MCF 10A (cell line): ENCODE measurements around the gene PSMD13. TPM values are rescaled to one million over a fixed set of nuclear protein-coding genes. Genes with fewer than 3 reads are reported as not detected.

Experiments used
- BruUV-seq: library from RNA; stranded (reverse); fragments of 400-500 nt; replicated peaks from 2 replicates; lab custom pipeline; 2021; lab: Mats Ljungman, UMichigan
- CTCF ChIA-PET: fragments of 300-600 bp; sonication (Branson Sonifier 250); formaldehyde crosslinking; extraction: SDS; loops from one replicate; lab custom pipeline; 2021; ENCODE audit warnings: antibody characterized with exemption, inconsistent platforms; lab: Yijun Ruan, JAX
- POLR2A ChIA-PET: fragments of 300-600, 350-650 bp; sonication (Branson Sonifier 250); formaldehyde crosslinking; extraction: SDS; loops from one replicate; lab custom pipeline; 2020; ENCODE audit warnings: antibody characterized with exemption, inconsistent platforms; lab: Yijun Ruan, JAX
- DNase-seq: peaks from one replicate; pipeline ENCODE4 v3.0.0-alpha.2; 2018; ENCODE audit not compliant: unreplicated experiment
- H3K27ac Mint-ChIP-seq: one replicate; pipeline ENCODE4 v1.8.0; 2022; ENCODE audit warnings: mild to moderate bottlenecking, low read depth, mixed read lengths; ENCODE audit not compliant: unreplicated experiment
- H3K27me3 Mint-ChIP-seq: one replicate; pipeline ENCODE4 v1.8.0; 2022; ENCODE audit warnings: mixed read lengths; ENCODE audit not compliant: insufficient read depth, unreplicated experiment
- H3K36me3 Mint-ChIP-seq: one replicate; pipeline ENCODE4 v1.8.0; 2022; ENCODE audit warnings: mild to moderate bottlenecking, moderate library complexity, mixed read lengths; ENCODE audit not compliant: insufficient read depth, unreplicated experiment
- H3K4me1 Mint-ChIP-seq: one replicate; pipeline ENCODE4 v1.8.0; 2022; ENCODE audit warnings: mixed read lengths; ENCODE audit not compliant: insufficient read depth, unreplicated experiment
- H3K4me3 Mint-ChIP-seq: one replicate; pipeline ENCODE4 v1.8.0; 2022; ENCODE audit warnings: mild to moderate bottlenecking, moderate library complexity, mixed read lengths; ENCODE audit not compliant: unreplicated experiment
- H3K9me3 Mint-ChIP-seq: one replicate; pipeline ENCODE4 v1.8.0; 2022; ENCODE audit warnings: mixed read lengths; ENCODE audit not compliant: unreplicated experiment
- intact Hi-C: fragments of 100-400 bp; cut with micrococcal nuclease; formaldehyde crosslinking; loops from 2 replicates; pipeline ENCODE4 v1.14.1; 2022
- total RNA-seq: library from RNA; stranded (reverse); gene quantifications from 2 replicates; pipeline ENCODE4 v1.2.3, GENCODE V29; 2022
- TF ChIP-seq, protein P1 (sequence below): fragments of 200-600 bp; IDR thresholded peaks from one replicate; pipeline ENCODE4 v1.8.0; 2022; ENCODE audit warnings: antibody characterized with exemption, mild to moderate bottlenecking; ENCODE audit not compliant: unreplicated experiment

The PSMD13 gene
- total RNA-seq, 1 experiment from 2014 or later: 103 TPM

DNA sequence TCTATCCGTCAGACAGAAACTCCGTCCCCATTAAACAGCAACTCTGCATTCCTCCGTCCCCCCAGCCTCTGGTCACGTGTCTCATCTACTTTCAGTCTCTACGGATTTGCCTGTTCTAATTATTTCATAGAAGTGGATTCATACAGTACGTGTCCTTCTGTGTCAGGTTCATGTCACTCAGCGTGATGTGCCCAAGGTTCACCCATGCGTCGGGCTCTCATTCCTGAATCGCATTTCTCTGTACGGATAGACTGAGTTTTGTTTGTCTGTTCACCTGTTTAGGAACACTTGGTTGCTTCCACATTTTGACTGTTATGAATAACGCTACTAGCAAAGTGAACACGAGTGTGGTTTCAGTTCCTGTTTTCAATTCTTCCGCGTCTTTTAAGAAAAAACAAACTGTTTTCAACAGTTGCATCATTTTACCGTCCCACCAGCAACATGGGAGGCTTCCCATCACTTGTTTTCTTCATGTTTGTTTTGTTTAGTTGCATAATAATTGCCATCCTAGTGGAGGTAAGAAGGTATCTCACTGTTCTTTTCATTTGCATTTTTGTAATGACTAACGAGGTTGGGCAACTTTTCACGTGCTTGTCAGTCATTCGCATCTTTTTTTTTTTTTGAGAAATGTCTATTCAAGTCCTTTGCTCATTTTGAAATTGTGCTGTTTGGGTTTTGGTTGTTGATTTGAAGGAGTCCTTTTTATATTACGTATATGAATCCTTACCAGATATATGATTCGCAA, 32.5 kb downstream of the PSMD13 start:
- Mint-ChIP-seq H3K27me3 (peaks cover 19% of the 10 kb centered on the region), H3K4me3 (peak overlapping the region; percentile 4), H3K4me1 (peaks cover 16% of the 10 kb centered on the region), H3K9me3 (no peaks in the 10 kb centered on the region), H3K27ac (no peak overlapping the region), H3K36me3 (no peaks in the 10 kb centered on the region)
- intact Hi-C loops: no loop called here
- POLR2A ChIA-PET: interaction anchor here (0.6 kb wide), 1 partner anchor 16 kb away, joined by 4 read pairs; no protein-coding TSS in a partner anchor
- TF ChIP-seq, protein P1, sequence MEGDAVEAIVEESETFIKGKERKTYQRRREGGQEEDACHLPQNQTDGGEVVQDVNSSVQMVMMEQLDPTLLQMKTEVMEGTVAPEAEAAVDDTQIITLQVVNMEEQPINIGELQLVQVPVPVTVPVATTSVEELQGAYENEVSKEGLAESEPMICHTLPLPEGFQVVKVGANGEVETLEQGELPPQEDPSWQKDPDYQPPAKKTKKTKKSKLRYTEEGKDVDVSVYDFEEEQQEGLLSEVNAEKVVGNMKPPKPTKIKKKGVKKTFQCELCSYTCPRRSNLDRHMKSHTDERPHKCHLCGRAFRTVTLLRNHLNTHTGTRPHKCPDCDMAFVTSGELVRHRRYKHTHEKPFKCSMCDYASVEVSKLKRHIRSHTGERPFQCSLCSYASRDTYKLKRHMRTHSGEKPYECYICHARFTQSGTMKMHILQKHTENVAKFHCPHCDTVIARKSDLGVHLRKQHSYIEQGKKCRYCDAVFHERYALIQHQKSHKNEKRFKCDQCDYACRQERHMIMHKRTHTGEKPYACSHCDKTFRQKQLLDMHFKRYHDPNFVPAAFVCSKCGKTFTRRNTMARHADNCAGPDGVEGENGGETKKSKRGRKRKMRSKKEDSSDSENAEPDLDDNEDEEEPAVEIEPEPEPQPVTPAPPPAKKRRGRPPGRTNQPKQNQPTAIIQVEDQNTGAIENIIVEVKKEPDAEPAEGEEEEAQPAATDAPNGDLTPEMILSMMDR: no peak
- peak; percentile 76 for DNase-seq
- BruUV-seq: no TSS peak
- CTCF ChIA-PET: no interaction called here

DNA sequence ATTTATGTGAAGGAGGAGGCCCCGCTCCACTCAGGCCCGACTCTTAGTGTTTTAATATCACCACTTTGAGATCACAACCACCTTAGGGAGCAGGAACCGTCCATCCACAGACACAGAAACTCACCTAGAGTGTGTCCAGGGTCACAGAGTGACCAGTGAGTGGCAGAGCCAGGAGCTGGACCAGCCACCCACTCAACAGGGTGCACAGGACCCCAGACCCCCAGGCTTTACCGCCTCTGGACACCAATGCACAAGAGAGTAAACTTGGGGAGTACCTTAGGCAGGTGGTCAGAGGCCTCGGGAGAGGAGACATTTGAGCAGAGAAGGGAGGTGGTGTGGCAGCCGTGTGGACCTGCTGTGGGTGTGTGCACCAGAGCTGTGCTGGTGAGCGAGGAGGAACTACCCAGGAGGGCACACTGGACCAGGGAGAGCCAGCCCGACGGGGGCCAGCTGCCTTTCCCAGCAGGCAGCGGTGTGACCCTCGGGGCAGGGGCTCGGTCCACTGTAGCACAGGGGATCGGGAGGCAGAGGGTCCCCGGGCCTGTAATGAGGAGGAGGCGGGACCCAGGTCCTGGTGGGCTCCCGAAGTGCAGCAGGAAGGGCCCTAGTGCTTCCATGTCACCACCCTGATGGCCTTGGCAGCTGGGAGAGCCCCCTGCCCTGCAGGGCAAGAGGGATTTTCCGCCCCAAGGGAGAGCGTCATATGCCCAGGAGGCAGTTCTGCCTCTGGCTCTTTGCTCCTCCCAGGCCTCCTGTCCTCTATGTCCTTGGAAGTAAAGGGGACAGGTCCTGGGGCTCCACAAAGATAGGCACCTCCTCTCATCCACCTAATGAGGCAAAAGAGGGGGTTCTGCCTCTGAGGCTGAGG, 33.9 kb downstream of the PSMD13 start:
- Mint-ChIP-seq H3K9me3 (no peaks in the 10 kb centered on the region), H3K27ac (no peak overlapping the region), H3K4me1 (peaks cover 16% of the 10 kb centered on the region), H3K4me3 (no peak overlapping the region), H3K27me3 (peaks cover 23% of the 10 kb centered on the region), H3K36me3 (no peaks in the 10 kb centered on the region)
- TF ChIP-seq, protein P1: no peak
- no peak for DNase-seq
- BruUV-seq: no TSS peak
- POLR2A ChIA-PET: no interaction called here
- CTCF ChIA-PET: no interaction called here
- intact Hi-C loops: no loop called here

DNA sequence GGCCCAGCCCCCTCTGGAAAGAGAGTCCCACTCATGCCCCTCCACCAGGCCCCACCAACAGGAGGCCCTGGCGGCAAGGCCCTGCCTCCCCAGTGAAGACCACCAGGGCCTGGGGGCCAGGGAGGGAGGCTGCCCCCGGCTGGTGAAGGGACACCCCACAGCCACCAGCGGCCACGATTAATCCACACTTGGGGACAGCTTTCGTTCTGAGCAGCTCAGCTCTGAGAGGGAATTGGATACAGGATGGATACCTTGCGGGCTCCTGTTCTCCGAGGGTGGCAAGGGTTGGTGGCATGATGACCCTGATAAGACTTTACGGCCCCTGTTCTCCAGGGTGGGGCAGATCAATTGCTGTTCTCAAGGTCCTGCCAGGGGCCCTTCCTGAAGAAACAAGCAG, 34.5 kb downstream of the PSMD13 start:
- BruUV-seq: no TSS peak
- TF ChIP-seq, protein P1: no peak
- Mint-ChIP-seq H3K9me3 (no peaks in the 10 kb centered on the region), H3K4me3 (no peak overlapping the region), H3K36me3 (no peaks in the 10 kb centered on the region), H3K4me1 (peaks cover 16% of the 10 kb centered on the region), H3K27me3 (peaks cover 29% of the 10 kb centered on the region), H3K27ac (no peak overlapping the region)
- no peak for DNase-seq
- intact Hi-C loops: no loop called here
- ChIA-PET POLR2A (interaction anchor here (0.6 kb wide), 1 partner anchor 13 kb away, joined by 3 read pairs; no protein-coding TSS in a partner anchor), CTCF (no interaction called here)
